ENCODE data around the gene C1QA.

GRCh38 chr1:22628698-22629444 lies 7.6 kb upstream of the C1QA start:
- TF ChIP-seq FOS (IDR thresholded peaks at IDR 0.05; ENCODE audit: low read depth, low read length) (no peak), POLR2A (IDR thresholded peaks at IDR 0.05; ENCODE audit: low read depth, low read length) (no peak), CTCF (conservative IDR thresholded peaks at IDR 0.05; ENCODE audit: low read depth, low read length) (no peak), BHLHE40 (IDR thresholded peaks at IDR 0.05; ENCODE audit: low read depth, low read length) (no peak), SMC3 (IDR thresholded peaks at IDR 0.05; ENCODE audit: low read depth, low read length) (no peak)

Data from IMR-90 (cell line).